Measurements from ENCODE around the gene ELMO1. TPM values are rescaled to one million over a fixed set of nuclear protein-coding genes. Genes with fewer than 3 reads are reported as not detected.

Gene ELMO1
- total RNA-seq, 1 donor from 2014 or later: 132 TPM

DNA sequence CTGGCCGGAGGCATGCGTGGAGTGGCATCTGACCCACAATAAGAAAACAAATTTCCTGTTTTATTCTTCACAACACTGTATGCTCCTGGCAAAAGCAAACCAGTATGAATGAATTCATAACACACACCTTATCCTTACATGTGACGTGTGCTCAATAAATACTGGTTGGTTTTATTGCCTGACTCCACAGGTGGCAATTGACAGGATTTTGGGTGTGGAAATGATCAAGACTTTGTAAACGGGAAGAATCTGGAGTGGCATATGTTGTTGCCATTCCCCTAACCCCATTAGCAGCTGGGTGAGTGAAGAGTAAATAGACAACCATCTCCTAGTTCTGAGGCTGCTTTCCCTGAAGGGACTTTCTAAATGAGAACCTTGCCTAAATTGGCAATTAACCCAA lies 508.8 kb downstream of the ELMO1 start:
- intact Hi-C loops (cut with micrococcal nuclease): no loop called here
- H3K4me1 Mint-ChIP-seq: peaks cover 43% of the 10 kb centered on the region

DNA sequence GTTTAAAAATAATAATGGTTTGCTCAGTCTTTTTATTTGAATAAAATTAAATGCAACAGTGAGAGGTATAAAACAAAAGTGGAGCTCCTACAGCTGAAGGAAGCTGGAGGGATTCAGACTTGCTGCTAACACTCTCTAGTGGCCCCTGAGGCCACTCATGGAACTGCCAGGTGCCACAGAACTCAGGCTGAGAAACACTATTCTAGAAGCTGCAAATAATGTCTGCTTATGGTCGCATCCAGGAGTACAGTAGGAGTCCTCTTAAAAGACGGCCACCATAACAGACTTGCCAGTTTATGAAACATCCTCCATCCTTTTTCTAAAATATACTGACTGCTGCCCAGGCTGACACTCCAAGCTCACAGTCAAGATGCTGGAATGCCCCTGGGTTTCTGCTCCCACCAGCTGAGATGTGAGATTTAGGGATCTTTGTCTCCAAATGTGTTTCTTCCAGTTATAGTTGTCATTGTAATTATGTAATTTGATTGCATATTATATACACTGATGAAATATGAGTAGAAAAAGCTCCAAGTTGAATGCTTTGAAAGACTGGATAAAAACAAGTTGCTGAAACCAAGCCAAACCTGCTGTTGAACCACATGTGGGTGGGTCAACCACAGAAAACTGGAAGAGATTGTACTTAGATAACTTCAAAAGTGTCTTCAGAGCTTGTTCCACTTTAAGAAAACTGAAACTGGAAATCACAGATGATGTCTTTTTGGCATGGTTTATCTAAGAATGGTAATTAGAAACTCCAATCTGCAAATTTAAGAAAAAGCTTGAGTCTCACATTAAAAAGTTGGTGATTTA lies 510.7 kb downstream of the ELMO1 start:
- H3K27me3 Mint-ChIP-seq: no peaks in the 10 kb centered on the region
- H3K9me3 Mint-ChIP-seq: peaks cover 35% of the 10 kb centered on the region
- H3K27ac Mint-ChIP-seq: no peak overlapping the region
- intact Hi-C loops (cut with micrococcal nuclease): no loop called here
- no peak overlapping the region for H3K4me3 Mint-ChIP-seq
- ChIA-PET CTCF (no interaction called here), POLR2A (no interaction called here)
- DNase-seq (no peak), ATAC-seq (ENCODE audit: low read depth) (no peak)
- TF ChIP-seq, protein P1, sequence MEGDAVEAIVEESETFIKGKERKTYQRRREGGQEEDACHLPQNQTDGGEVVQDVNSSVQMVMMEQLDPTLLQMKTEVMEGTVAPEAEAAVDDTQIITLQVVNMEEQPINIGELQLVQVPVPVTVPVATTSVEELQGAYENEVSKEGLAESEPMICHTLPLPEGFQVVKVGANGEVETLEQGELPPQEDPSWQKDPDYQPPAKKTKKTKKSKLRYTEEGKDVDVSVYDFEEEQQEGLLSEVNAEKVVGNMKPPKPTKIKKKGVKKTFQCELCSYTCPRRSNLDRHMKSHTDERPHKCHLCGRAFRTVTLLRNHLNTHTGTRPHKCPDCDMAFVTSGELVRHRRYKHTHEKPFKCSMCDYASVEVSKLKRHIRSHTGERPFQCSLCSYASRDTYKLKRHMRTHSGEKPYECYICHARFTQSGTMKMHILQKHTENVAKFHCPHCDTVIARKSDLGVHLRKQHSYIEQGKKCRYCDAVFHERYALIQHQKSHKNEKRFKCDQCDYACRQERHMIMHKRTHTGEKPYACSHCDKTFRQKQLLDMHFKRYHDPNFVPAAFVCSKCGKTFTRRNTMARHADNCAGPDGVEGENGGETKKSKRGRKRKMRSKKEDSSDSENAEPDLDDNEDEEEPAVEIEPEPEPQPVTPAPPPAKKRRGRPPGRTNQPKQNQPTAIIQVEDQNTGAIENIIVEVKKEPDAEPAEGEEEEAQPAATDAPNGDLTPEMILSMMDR (IDR thresholded peaks at IDR 0.05): no peak
- H3K36me3 Mint-ChIP-seq (ENCODE audit: low read depth): peaks cover 89% of the 10 kb centered on the region
- peaks cover 24% of the 10 kb centered on the region for H3K4me1 Mint-ChIP-seq

More for the DNA sequence above, 508.8 kb downstream of the ELMO1 start:
- H3K36me3 Mint-ChIP-seq (ENCODE audit: low read depth): peaks cover 75% of the 10 kb centered on the region
- DNase-seq (no peak), ATAC-seq (ENCODE audit: low read depth) (no peak)
- ChIA-PET CTCF (no interaction called here), POLR2A (no interaction called here)
- no peak overlapping the region for H3K4me3 Mint-ChIP-seq
- no peaks in the 10 kb centered on the region for H3K27me3 Mint-ChIP-seq
- H3K9me3 Mint-ChIP-seq: peaks cover 37% of the 10 kb centered on the region
- H3K27ac Mint-ChIP-seq: no peak overlapping the region
- TF ChIP-seq, protein P1 (IDR thresholded peaks at IDR 0.05): no peak

DNA sequence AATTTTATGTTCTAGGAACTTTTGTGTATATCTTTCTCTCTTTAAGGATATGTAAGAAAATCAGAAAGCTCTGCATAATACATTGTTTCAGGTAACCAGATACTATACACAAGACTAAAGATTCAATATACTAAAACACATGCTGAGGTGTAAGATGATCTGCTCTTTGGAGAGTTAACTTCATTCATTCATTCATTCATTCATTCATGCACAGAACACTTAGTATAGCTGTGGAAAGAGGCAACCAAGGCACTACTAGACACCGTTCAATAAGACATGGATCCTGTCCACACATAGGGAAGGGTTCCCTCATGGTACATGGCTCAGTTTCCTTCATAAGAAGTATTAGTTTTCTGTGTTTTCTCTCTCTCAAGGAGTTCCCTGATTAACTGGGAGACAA lies 516.8 kb downstream of the ELMO1 start:
- Mint-ChIP-seq H3K4me3 (no peak overlapping the region), H3K4me1 (peaks cover 2% of the 10 kb centered on the region), H3K36me3 (ENCODE audit: low read depth) (peaks cover 58% of the 10 kb centered on the region), H3K27ac (no peak overlapping the region), H3K27me3 (no peaks in the 10 kb centered on the region), H3K9me3 (peaks cover 10% of the 10 kb centered on the region)
- intact Hi-C loops (cut with micrococcal nuclease): no loop called here
- ATAC-seq (ENCODE audit: low read depth) (no peak), DNase-seq (no peak)
- ChIA-PET CTCF (no interaction called here), POLR2A (no interaction called here)
- TF ChIP-seq, protein P1 (IDR thresholded peaks at IDR 0.05): no peak

DNA sequence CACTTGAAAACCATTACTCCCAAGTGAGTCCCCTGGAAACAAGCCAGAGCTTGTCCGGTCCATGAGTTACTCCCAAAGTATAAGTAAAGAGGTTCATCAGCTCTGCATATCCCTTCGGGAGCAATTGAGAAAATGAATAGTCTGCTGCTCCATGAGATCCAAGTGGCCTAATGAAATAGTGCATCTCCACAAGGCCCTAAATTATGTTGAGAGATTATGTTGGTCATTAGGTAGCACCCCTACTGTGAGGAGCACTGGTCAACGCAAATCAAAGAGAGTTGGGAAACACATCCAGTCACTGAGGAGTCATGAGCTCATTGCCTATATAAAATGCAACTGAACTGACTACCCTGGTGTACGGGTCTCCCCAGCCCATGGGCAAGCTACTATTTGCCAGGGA lies 518.9 kb downstream of the ELMO1 start:
- ChIA-PET CTCF (no interaction called here), POLR2A (no interaction called here)
- H3K9me3 Mint-ChIP-seq: no peaks in the 10 kb centered on the region
- intact Hi-C loops (cut with micrococcal nuclease): no loop called here
- DNase-seq (no peak), ATAC-seq (ENCODE audit: low read depth) (no peak)
- no peaks in the 10 kb centered on the region for H3K27me3 Mint-ChIP-seq
- peaks cover 2% of the 10 kb centered on the region for H3K4me1 Mint-ChIP-seq
- H3K27ac Mint-ChIP-seq: no peak overlapping the region
- H3K4me3 Mint-ChIP-seq: no peak overlapping the region
- peaks cover 45% of the 10 kb centered on the region for H3K36me3 Mint-ChIP-seq (ENCODE audit: low read depth)
- TF ChIP-seq, protein P1 (IDR thresholded peaks at IDR 0.05): no peak

DNA sequence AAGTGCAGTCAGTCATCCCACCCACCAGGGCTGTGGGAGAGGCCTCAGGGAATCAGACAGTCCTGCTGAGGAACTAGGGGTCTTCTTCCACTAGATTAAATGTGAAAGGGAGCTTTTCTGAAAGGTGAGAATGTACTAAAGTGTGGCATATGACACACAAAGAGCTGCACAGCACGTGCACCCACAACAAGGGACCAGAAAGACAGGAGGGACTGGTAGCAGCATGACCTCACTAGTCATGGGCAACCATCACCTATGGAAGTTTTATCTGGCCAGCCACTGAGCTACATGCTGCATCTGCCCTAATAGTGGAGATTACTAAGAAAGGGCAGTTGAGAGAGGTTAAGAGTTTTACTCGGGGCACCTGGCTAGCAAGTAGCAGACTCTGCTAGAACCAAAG lies 519.9 kb downstream of the ELMO1 start:
- CTCF ChIA-PET: no interaction called here
- Mint-ChIP-seq H3K9me3 (no peaks in the 10 kb centered on the region), H3K36me3 (ENCODE audit: low read depth) (peaks cover 37% of the 10 kb centered on the region), H3K4me3 (no peak overlapping the region), H3K4me1 (peaks cover 2% of the 10 kb centered on the region), H3K27ac (no peak overlapping the region), H3K27me3 (no peaks in the 10 kb centered on the region)
- DNase-seq: no peak
- ATAC-seq (ENCODE audit: low read depth): no peak
- POLR2A ChIA-PET: no interaction called here
- TF ChIP-seq, protein P1 (IDR thresholded peaks at IDR 0.05): no peak
- intact Hi-C loops (cut with micrococcal nuclease): no loop called here

Data from activated B cell treated with CpG ODN at 0.5 μM for 24 hours (primary cell).